Left ventricle myocardium inferior (tissue), 1 donor: ENCODE measurements around the gene GSAP. TPM values are rescaled to one million over a fixed set of nuclear protein-coding genes. Genes with fewer than 3 reads are reported as not detected.

ENCODE experiments used
- DNase-seq: peaks from one replicate; pipeline ENCODE4 v3.0.0-alpha.2; 2020
- H3K27ac ChIP-seq: fragments of 200-600 bp; replicated peaks from 2 replicates; pipeline ENCODE4 v1.8.0; 2021
- H3K27me3 ChIP-seq: fragments of 200-600 bp; 2 replicates; pipeline ENCODE4 v1.8.0; 2021; ENCODE audit warnings: low read depth
- H3K36me3 ChIP-seq: fragments of 200-600 bp; 2 replicates; pipeline ENCODE4 v1.8.0; 2021
- H3K4me1 ChIP-seq: fragments of 200-600 bp; 2 replicates; pipeline ENCODE4 v1.8.0; 2021
- H3K4me3 ChIP-seq: fragments of 200-600 bp; 2 replicates; pipeline ENCODE4 v1.8.0; 2021; ENCODE audit warnings: mild to moderate bottlenecking, moderate library complexity
- H3K9me3 ChIP-seq: fragments of 200-600 bp; replicated peaks from 2 replicates; pipeline ENCODE4 v1.8.0; 2021
- CTCF ChIP-seq: fragments of 200-600 bp; IDR thresholded peaks from 2 replicates; pipeline ENCODE4 v1.8.0; 2021; ENCODE audit warnings: antibody characterized with exemption, mild to moderate bottlenecking, borderline replicate concordance
- intact Hi-C: fragments of 100-400 bp; cut with micrococcal nuclease; formaldehyde crosslinking; loops from one replicate; pipeline ENCODE4 v1.11.0; 2022
- total RNA-seq: library from RNA; stranded (reverse); fragmentation: NEBNext Ultra II Directional; extraction: Animal tissue kit (Norgen Biotek cat#: 25700); gene quantifications from one replicate; pipeline ENCODE4 v1.2.1, GENCODE V29; 2021
- donor health status: DM: no; HTN: yes; CAD: no; lungs with severe emphysema.

The GSAP gene
- total RNA-seq, 1 donor from 2014 or later = 7.2 TPM

- H3K4me3 ChIP-seq = no peak overlapping the region
- peaks cover 9% of the 10 kb centered on the region for H3K4me1 ChIP-seq
- no peaks in the 10 kb centered on the region for H3K27me3 ChIP-seq
- intact Hi-C loops = no loop called here
- DNase-seq = no peak
- TF ChIP-seq CTCF = no peak
- H3K27ac ChIP-seq = no peak overlapping the region
- no peaks in the 10 kb centered on the region for H3K9me3 ChIP-seq
- no peaks in the 10 kb centered on the region for H3K36me3 ChIP-seq
Measured at GRCh38 chr7:77420986-77421672, 5.0 kb upstream of the GSAP start.

- no peak overlapping the region for H3K4me3 ChIP-seq
- no peak overlapping the region for H3K27ac ChIP-seq
- no peak for TF ChIP-seq CTCF
- no peak for DNase-seq
- intact Hi-C loops = no loop called here
- H3K27me3 ChIP-seq = no peaks in the 10 kb centered on the region
- peaks cover 16% of the 10 kb centered on the region for H3K4me1 ChIP-seq
- H3K9me3 ChIP-seq = no peaks in the 10 kb centered on the region
- no peaks in the 10 kb centered on the region for H3K36me3 ChIP-seq
Measured at GRCh38 chr7:77420438-77420837, 4.3 kb upstream of the GSAP start.

GRCh38 chr7:77419102-77419501, 3.0 kb upstream of the GSAP start:
- intact Hi-C loops = no loop called here
- no peak overlapping the region for H3K27ac ChIP-seq
- H3K36me3 ChIP-seq = no peaks in the 10 kb centered on the region
- no peaks in the 10 kb centered on the region for H3K9me3 ChIP-seq
- DNase-seq = no peak
- H3K4me3 ChIP-seq = no peak overlapping the region
- TF ChIP-seq CTCF = no peak
- peaks cover 28% of the 10 kb centered on the region for H3K4me1 ChIP-seq
- H3K27me3 ChIP-seq = no peaks in the 10 kb centered on the region

- intact Hi-C loops = no loop called here
Measured at GRCh38 chr7:77417801-77418200, 1.7 kb upstream of the GSAP start.

GRCh38 chr7:77416621-77417371, 647 bp upstream of the GSAP start:
- H3K27ac ChIP-seq = peak overlapping the region; percentile 91
- H3K4me1 ChIP-seq = peaks cover 30% of the 10 kb centered on the region
- no peaks in the 10 kb centered on the region for H3K36me3 ChIP-seq
- no peak for DNase-seq
- peak overlapping the region; percentile 93 for H3K4me3 ChIP-seq
- intact Hi-C loops = no loop called here
- TF ChIP-seq CTCF = no peak
- H3K27me3 ChIP-seq = no peaks in the 10 kb centered on the region
- no peaks in the 10 kb centered on the region for H3K9me3 ChIP-seq

More at GRCh38 chr7:77417801-77418200, 1.7 kb upstream of the GSAP start:
- peaks cover 30% of the 10 kb centered on the region for H3K4me1 ChIP-seq
- no peak for DNase-seq
- H3K27me3 ChIP-seq = no peaks in the 10 kb centered on the region
- no peaks in the 10 kb centered on the region for H3K9me3 ChIP-seq
- no peaks in the 10 kb centered on the region for H3K36me3 ChIP-seq
- no peak for TF ChIP-seq CTCF
- H3K27ac ChIP-seq = no peak overlapping the region
- no peak overlapping the region for H3K4me3 ChIP-seq
